Osteoblast (primary cell): ENCODE data around the gene SLC35G3. TPM values are rescaled to one million over a fixed set of nuclear protein-coding genes. Genes with fewer than 3 reads are reported as not detected.

ENCODE experiments used
- DNase-seq: peaks from one replicate; pipeline ENCODE4 v3.0.0; 2011; ENCODE audit warnings: low spot score, mixed read lengths; ENCODE audit not compliant: insufficient read length; ENCODE audit errors: missing footprints
- H2AFZ ChIP-seq: 2 replicates; pipeline ENCODE4 v1.6.0; 2011; ENCODE audit warnings: mild to moderate bottlenecking, low read length
- H3K27ac ChIP-seq: 2 replicates; pipeline ENCODE4 v1.5.1; 2011; ENCODE audit warnings: mild to moderate bottlenecking, low read depth, low read length, moderate library complexity
- H3K27me3 ChIP-seq: 2 replicates; pipeline ENCODE4 v1.6.0; 2012; ENCODE audit warnings: mild to moderate bottlenecking, control low read depth, inconsistent platforms, low read length, moderate library complexity; ENCODE audit not compliant: insufficient read depth
- H3K36me3 ChIP-seq: 2 replicates; pipeline ENCODE4 v1.5.1; 2011; ENCODE audit warnings: mild to moderate bottlenecking, low read length, control low read depth, moderate library complexity; ENCODE audit not compliant: insufficient read depth
- H3K4me1 ChIP-seq: 2 replicates; pipeline ENCODE4 v1.5.1; 2011; ENCODE audit warnings: mild to moderate bottlenecking, low read length, control low read depth, moderate library complexity; ENCODE audit not compliant: insufficient read depth
- H3K4me2 ChIP-seq: 2 replicates; pipeline ENCODE4 v1.6.0; 2011; ENCODE audit warnings: mild to moderate bottlenecking, low read length; ENCODE audit not compliant: insufficient read depth
- H3K4me3 ChIP-seq: fragments of 200-600 bp; sonication (generic); 3 replicates; pipeline ENCODE4 v1.5.1; 2012; ENCODE audit warnings: mild to moderate bottlenecking, low read length, inconsistent platforms; ENCODE audit not compliant: insufficient read depth
- H3K79me2 ChIP-seq: 2 replicates; pipeline ENCODE4 v1.6.0; 2012; ENCODE audit warnings: mild to moderate bottlenecking, low read length, control low read depth, inconsistent platforms; ENCODE audit not compliant: insufficient read depth
- H3K9me3 ChIP-seq: 2 replicates; pipeline ENCODE4 v1.5.1; 2011; ENCODE audit warnings: low read depth, low read length, control low read depth
- H4K20me1 ChIP-seq: 2 replicates; pipeline ENCODE4 v1.6.0; 2012; ENCODE audit warnings: mild to moderate bottlenecking, low read length, control low read depth; ENCODE audit not compliant: insufficient read depth
- CTCF ChIP-seq: IDR thresholded peaks from 2 replicates; pipeline ENCODE4 v1.5.1; 2011; ENCODE audit warnings: mild to moderate bottlenecking, low read depth, low read length, moderate library complexity; ENCODE audit errors: extremely low read depth
- total RNA-seq: library from RNA; depleted of rRNA; stranded (reverse); fragments of >200 nt; gene quantifications from 2 replicates; pipeline ENCODE4 v1.2.3, GENCODE V29; 2012

The SLC35G3 gene
- total RNA-seq, 1 donor = not detected

GRCh38 chr17:35162755-35163154, 31.4 kb downstream of the SLC35G3 start:
- no peaks in the 10 kb centered on the region for H3K79me2 ChIP-seq

DNA sequence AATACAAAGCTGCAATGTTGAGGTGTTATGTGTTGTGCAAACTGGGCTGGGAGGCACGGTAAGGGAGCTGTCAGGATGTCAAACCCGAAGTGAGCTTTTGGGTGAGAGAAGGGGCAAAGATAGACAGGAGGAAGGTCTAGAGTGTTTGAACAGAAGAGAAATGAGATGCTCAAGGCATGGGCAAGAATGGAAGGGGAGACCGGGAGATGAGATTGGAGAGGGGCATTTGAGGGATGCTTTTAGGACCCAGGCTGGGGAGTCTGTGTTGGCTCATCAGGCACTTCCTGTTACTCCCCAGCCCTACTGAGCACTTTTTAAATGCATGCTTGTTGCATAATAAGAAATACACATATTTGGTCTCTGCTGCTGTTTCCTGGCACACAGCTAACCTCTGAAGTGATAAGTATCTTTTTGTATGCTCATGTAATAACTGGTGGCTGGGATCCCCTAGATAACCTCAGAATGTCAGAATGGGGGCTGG, 32.9 kb downstream of the SLC35G3 start:
- Histone ChIP-seq H3K4me1 (no peaks in the 10 kb centered on the region), H3K36me3 (no peaks in the 10 kb centered on the region), H3K27me3 (peaks cover 13% of the 10 kb centered on the region), H4K20me1 (no peaks in the 10 kb centered on the region), H3K4me3 (no peak overlapping the region), H3K79me2 (no peaks in the 10 kb centered on the region), H2AFZ (no peak overlapping the region), H3K9me3 (no peaks in the 10 kb centered on the region), H3K27ac (no peak overlapping the region), H3K4me2 (no peak overlapping the region)
- DNase-seq = no peak
- TF ChIP-seq CTCF = no peak

More at GRCh38 chr17:35162755-35163154, 31.4 kb downstream of the SLC35G3 start:
- TF ChIP-seq CTCF = no peak
- H3K36me3 ChIP-seq = no peaks in the 10 kb centered on the region
- H4K20me1 ChIP-seq = no peaks in the 10 kb centered on the region
- no peak overlapping the region for H2AFZ ChIP-seq
- H3K4me1 ChIP-seq = no peaks in the 10 kb centered on the region
- H3K9me3 ChIP-seq = no peaks in the 10 kb centered on the region
- peaks cover 13% of the 10 kb centered on the region for H3K27me3 ChIP-seq
- H3K27ac ChIP-seq = no peak overlapping the region
- no peak overlapping the region for H3K4me3 ChIP-seq
- no peak overlapping the region for H3K4me2 ChIP-seq
- no peak for DNase-seq

DNA sequence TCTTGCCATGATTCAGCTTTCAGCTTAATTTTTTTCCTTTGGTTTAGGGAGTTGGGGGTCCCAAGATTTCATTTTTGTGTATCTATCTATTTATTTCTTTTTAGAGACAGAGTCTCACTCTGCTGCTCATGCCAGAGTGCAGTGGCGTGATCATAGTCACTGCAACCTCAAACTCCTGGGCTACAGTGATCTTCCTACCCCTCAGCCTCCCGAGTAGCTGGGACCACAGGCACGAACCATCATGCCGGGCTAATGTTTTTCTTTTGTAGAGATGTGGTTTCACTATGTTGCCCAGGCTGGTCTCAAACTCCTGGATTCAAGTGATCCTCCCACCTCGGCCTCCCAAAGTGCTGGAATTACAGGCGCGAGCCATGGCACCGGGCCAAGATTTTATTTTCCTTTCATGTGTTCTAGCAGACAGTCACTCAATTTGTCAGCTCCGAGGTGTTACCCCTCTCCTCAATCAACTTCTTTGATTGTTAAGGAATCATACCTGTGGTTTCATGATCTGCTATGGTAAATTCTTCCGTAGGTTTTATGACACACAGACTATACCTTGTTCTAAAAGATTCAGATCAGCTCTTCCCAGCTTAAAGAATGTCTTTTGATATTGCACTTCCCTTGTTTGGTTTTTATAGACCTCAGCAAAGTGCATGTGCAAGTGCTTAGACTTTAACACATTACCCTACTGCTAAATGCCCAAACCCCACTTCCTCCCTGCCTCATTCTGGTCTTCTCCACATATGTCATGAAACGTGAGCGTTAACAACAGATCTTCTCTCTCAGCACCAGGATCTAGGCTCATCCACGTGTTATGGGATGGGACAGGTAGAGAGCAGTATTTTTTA, 33.6 kb downstream of the SLC35G3 start:
- no peak overlapping the region for H3K4me3 ChIP-seq
- H3K27me3 ChIP-seq = peaks cover 15% of the 10 kb centered on the region
- no peaks in the 10 kb centered on the region for H3K36me3 ChIP-seq
- H4K20me1 ChIP-seq = no peaks in the 10 kb centered on the region
- H3K4me2 ChIP-seq = no peak overlapping the region
- DNase-seq = no peak
- TF ChIP-seq CTCF = no peak
- H3K27ac ChIP-seq = no peak overlapping the region
- no peaks in the 10 kb centered on the region for H3K4me1 ChIP-seq
- no peaks in the 10 kb centered on the region for H3K79me2 ChIP-seq
- no peaks in the 10 kb centered on the region for H3K9me3 ChIP-seq
- no peak overlapping the region for H2AFZ ChIP-seq

- H3K4me2 ChIP-seq = no peak overlapping the region
- TF ChIP-seq CTCF = no peak
- H3K9me3 ChIP-seq = no peaks in the 10 kb centered on the region
- H3K79me2 ChIP-seq = no peaks in the 10 kb centered on the region
- DNase-seq = no peak
- H3K27me3 ChIP-seq = peaks cover 15% of the 10 kb centered on the region
- no peak overlapping the region for H3K4me3 ChIP-seq
- no peaks in the 10 kb centered on the region for H4K20me1 ChIP-seq
- no peaks in the 10 kb centered on the region for H3K36me3 ChIP-seq
- no peak overlapping the region for H3K27ac ChIP-seq
- H3K4me1 ChIP-seq = no peaks in the 10 kb centered on the region
- H2AFZ ChIP-seq = no peak overlapping the region
Observed at GRCh38 chr17:35159940-35160339, 34.3 kb downstream of the SLC35G3 start.
